Panc1 (cell line): Measurements from ENCODE around the gene PARD3. TPM values are rescaled to one million over a fixed set of nuclear protein-coding genes. Genes with fewer than 3 reads are reported as not detected.

Experiments
- ATAC-seq: fragments of 200-7000 bp; cut with Tn5 transposase; 2 replicates; pipeline ENCODE4 v1.9.1; 2020; ENCODE audit warnings: mild to moderate bottlenecking, moderate library complexity
- BruUV-seq: library from RNA; stranded (reverse); fragments of 400-500 nt; replicated peaks from 2 replicates; lab custom pipeline; 2021; lab: Mats Ljungman, UMichigan
- CTCF ChIA-PET: fragments of 300-600 bp; sonication (Branson Sonifier 250); formaldehyde crosslinking; loops from one replicate; lab custom pipeline; 2022; ENCODE audit warnings: antibody characterized with exemption; lab: Charles Lee
- POLR2A ChIA-PET: fragments of 300-600 bp; sonication (Branson Sonifier 250); formaldehyde crosslinking; loops from one replicate; lab custom pipeline; 2022; ENCODE audit warnings: antibody characterized with exemption; lab: Charles Lee
- DNase-seq: peaks from one replicate; pipeline ENCODE4 v3.0.0-alpha.2; 2010; ENCODE audit warnings: low read depth, low spot score
- H3K27ac ChIP-seq: 2 replicates; pipeline ENCODE4 v1.5.1; 2011; ENCODE audit warnings: mild to moderate bottlenecking, low read length, inconsistent platforms
- H3K27me3 ChIP-seq: fragments of 200-500 bp; sonication (Bioruptor generic); 2 replicates; pipeline ENCODE4 v1.6.0; 2014; ENCODE audit warnings: low read length, inconsistent platforms; ENCODE audit not compliant: control insufficient read depth, insufficient read depth
- H3K36me3 ChIP-seq: fragments of 200-500 bp; sonication (Bioruptor generic); 2 replicates; pipeline ENCODE4 v1.5.1; 2014; ENCODE audit warnings: inconsistent platforms, mild to moderate bottlenecking, low read length, moderate library complexity; ENCODE audit not compliant: control insufficient read depth, insufficient read depth
- H3K4me1 ChIP-seq: 2 replicates; pipeline ENCODE4 v1.5.1; 2011; ENCODE audit warnings: inconsistent platforms, mild to moderate bottlenecking, low read length, moderate library complexity; ENCODE audit not compliant: control insufficient read depth, insufficient read depth
- H3K4me3 ChIP-seq, 2 experiments: 2 replicates each; pipeline ENCODE4 v1.5.1; 2011 to 2012; ENCODE audit warnings: low read depth in 2 of 2, low read length in 2 of 2, mild to moderate bottlenecking in 2 of 2, inconsistent platforms in 1 of 2, moderate library complexity in 1 of 2
- H3K9me3 ChIP-seq: fragments of 200-500 bp; sonication (Bioruptor generic); 2 replicates; pipeline ENCODE4 v1.5.1; 2014; ENCODE audit warnings: low read depth, mild to moderate bottlenecking, inconsistent platforms, low read length, moderate library complexity; ENCODE audit not compliant: control insufficient read depth, insufficient read depth
- POLR2AphosphoS5 ChIP-seq: IDR thresholded peaks from 2 replicates; pipeline ENCODE4 v1.6.1; 2012; ENCODE audit warnings: mild to moderate bottlenecking, low read depth, low read length, moderate library complexity
- REST ChIP-seq, 2 experiments: IDR thresholded peaks; 2 replicates each; pipeline ENCODE4 v1.6.1; 2011 to 2012; ENCODE audit warnings: low read depth in 2 of 2, control low read depth in 1 of 2, low read length in 1 of 2, mild to moderate bottlenecking in 1 of 2, moderate library complexity in 1 of 2; ENCODE audit not compliant: insufficient read depth in 1 of 2
- SIN3A ChIP-seq: IDR thresholded peaks from 2 replicates; pipeline ENCODE4 v1.6.1; 2012; ENCODE audit warnings: low read depth, mild to moderate bottlenecking, low read length, moderate library complexity, borderline replicate concordance; ENCODE audit not compliant: insufficient read depth
- TCF7L2 ChIP-seq: IDR thresholded peaks from 2 replicates; pipeline ENCODE4 v1.6.1; 2011; ENCODE audit warnings: mild to moderate bottlenecking, low read depth, low read length, inconsistent platforms
- in situ Hi-C: cut with HindIII; loops from 2 replicates; pipeline ENCODE4 v1.10.0; 2016; ENCODE audit warnings: low sequenced_read_pairs, low pct_unique_long_range_greater_than_20kb
- intact Hi-C: fragments of 100-400 bp; cut with micrococcal nuclease; formaldehyde crosslinking; loops from one replicate; pipeline ENCODE4 v1.10.0; 2022; ENCODE audit not compliant: unreplicated experiment
- total RNA-seq: library from RNA; stranded (reverse); gene quantifications from one replicate; pipeline ENCODE4 v1.2.1, GENCODE V29; 2021; ENCODE audit not compliant: unreplicated experiment
- TF ChIP-seq, protein P1 (sequence below): fragments of 450-650 bp; IDR thresholded peaks from 2 replicates; pipeline ENCODE4 v1.5.1; 2017; ENCODE audit warnings: mild to moderate bottlenecking

PARD3 gene
- total RNA-seq, 1 experiment from 2014 or later, result 29.8 TPM

DNA sequence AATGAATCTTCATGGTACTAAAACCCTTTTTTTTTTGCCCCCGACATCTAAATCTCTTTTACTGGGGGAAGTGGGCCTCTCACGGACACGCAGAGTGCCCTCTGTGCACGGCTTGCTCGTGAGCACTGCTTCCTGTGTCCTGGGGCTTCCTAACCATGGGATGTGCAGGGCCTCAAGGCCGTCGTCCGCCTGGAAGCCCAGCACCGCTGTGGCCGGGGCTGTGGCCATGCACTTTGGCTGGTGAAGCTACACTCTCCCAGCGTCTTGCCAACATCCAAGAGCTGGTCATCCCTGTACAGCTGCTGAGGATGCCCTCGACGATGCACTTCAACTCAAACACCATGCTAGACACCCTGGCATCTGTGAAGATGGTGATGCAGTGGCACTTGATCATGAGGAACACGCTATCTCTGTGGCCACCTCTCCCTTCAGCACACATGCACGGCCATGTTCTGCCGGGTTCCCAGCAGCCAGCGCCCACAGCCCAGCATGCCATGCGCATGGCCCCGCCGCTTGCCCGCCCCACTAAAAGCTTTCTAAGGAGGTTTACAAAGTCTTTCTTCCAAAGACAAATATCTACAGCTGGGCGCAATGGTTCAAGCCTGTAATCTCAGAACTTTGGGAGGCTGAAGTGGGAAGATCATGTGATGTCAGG is 326.5 kb downstream of the PARD3 start:
- ChIA-PET POLR2A (no interaction called here), CTCF (no interaction called here)
- Histone ChIP-seq H3K27ac (no peak overlapping the region), H3K9me3 (no peaks in the 10 kb centered on the region), H3K27me3 (no peaks in the 10 kb centered on the region), H3K36me3 (no peaks in the 10 kb centered on the region), H3K4me1 (no peaks in the 10 kb centered on the region), H3K4me3 (no peak overlapping the region)
- DNase-seq (no peak), ATAC-seq (no peak)
- in situ Hi-C loops (no loop called here), intact Hi-C loops (no loop called here)
- BruUV-seq, result no TSS peak
- TF ChIP-seq, protein P1, sequence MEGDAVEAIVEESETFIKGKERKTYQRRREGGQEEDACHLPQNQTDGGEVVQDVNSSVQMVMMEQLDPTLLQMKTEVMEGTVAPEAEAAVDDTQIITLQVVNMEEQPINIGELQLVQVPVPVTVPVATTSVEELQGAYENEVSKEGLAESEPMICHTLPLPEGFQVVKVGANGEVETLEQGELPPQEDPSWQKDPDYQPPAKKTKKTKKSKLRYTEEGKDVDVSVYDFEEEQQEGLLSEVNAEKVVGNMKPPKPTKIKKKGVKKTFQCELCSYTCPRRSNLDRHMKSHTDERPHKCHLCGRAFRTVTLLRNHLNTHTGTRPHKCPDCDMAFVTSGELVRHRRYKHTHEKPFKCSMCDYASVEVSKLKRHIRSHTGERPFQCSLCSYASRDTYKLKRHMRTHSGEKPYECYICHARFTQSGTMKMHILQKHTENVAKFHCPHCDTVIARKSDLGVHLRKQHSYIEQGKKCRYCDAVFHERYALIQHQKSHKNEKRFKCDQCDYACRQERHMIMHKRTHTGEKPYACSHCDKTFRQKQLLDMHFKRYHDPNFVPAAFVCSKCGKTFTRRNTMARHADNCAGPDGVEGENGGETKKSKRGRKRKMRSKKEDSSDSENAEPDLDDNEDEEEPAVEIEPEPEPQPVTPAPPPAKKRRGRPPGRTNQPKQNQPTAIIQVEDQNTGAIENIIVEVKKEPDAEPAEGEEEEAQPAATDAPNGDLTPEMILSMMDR, result no peak
- TF ChIP-seq POLR2AphosphoS5 (no peak), SIN3A (no peak), REST (IDR thresholded peaks at IDR 0.05; ENCODE audit: insufficient read depth in 1 of 2, low read depth in 2 of 2, low read length in 1 of 2) (no peak), TCF7L2 (no peak)

GRCh38 chr10:34486008-34486407 is 329.1 kb downstream of the PARD3 start:
- no TSS peak for BruUV-seq
- H3K27me3 ChIP-seq, result no peaks in the 10 kb centered on the region
- H3K9me3 ChIP-seq, result no peaks in the 10 kb centered on the region
- in situ Hi-C loops (no loop called here), intact Hi-C loops (no loop called here)
- ATAC-seq (no peak), DNase-seq (no peak)
- ChIA-PET CTCF (no interaction called here), POLR2A (no interaction called here)
- H3K36me3 ChIP-seq, result no peaks in the 10 kb centered on the region
- H3K27ac ChIP-seq, result no peak overlapping the region
- no peak for TF ChIP-seq POLR2AphosphoS5
- TF ChIP-seq, protein P1, result no peak
- TF ChIP-seq REST (IDR thresholded peaks at IDR 0.05; ENCODE audit: insufficient read depth in 1 of 2, low read depth in 2 of 2, low read length in 1 of 2), result no peak
- TF ChIP-seq TCF7L2, result no peak
- TF ChIP-seq SIN3A, result no peak
- no peak overlapping the region for H3K4me3 ChIP-seq
- H3K4me1 ChIP-seq, result no peaks in the 10 kb centered on the region
